GM18873 (cell line): ENCODE data around the gene CRHR1.
"Not testable (repeated sequence)": the region's sequence is repeated elsewhere in the genome, so short reads cannot be mapped to it uniquely, and the experiment has no call there.

Experiments used
- ATAC-seq: cut with Tn5 transposase; IDR thresholded peaks from one replicate; pipeline ENCODE4 v1.9.1; 2021; ENCODE audit warnings: mild to moderate bottlenecking, moderate library complexity, moderate number of reproducible peaks; ENCODE audit not compliant: unreplicated experiment, low FRiP score

CRHR1 gene

GRCh38 chr17:45855691-45856336 lies 71.7 kb downstream of the CRHR1 start:
- ATAC-seq: no peak

GRCh38 chr17:45857977-45858708 lies 74.0 kb downstream of the CRHR1 start:
- ATAC-seq: no peak

- ATAC-seq: no peak
Observed at GRCh38 chr17:45861165-45861564, 77.0 kb downstream of the CRHR1 start.

GRCh38 chr17:45862127-45862526 lies 78.0 kb downstream of the CRHR1 start:
- ATAC-seq: not testable (repeated sequence)

GRCh38 chr17:45863857-45864654 lies 79.9 kb downstream of the CRHR1 start:
- no peak for ATAC-seq

- ATAC-seq: no peak
Observed at GRCh38 chr17:45867171-45867570, 83.1 kb downstream of the CRHR1 start.

- ATAC-seq: no peak
Observed at GRCh38 chr17:45867702-45868101, 83.6 kb downstream of the CRHR1 start.

GRCh38 chr17:45868276-45868675 lies 84.2 kb downstream of the CRHR1 start:
- no peak for ATAC-seq

GRCh38 chr17:45869676-45870341 lies 85.7 kb downstream of the CRHR1 start:
- ATAC-seq: no peak

- no peak for ATAC-seq
Observed at GRCh38 chr17:45870342-45870974, 86.3 kb downstream of the CRHR1 start.

- no peak for ATAC-seq
Observed at GRCh38 chr17:45871718-45872117, 87.6 kb downstream of the CRHR1 start.

- no peak for ATAC-seq
Observed at GRCh38 chr17:45873728-45874127, 89.6 kb downstream of the CRHR1 start.

- no peak for ATAC-seq
Observed at GRCh38 chr17:45874151-45874550, 90.0 kb downstream of the CRHR1 start.

- ATAC-seq: no peak
Observed at GRCh38 chr17:45876539-45876938, 92.4 kb downstream of the CRHR1 start.

GRCh38 chr17:45877467-45877866 lies 93.3 kb downstream of the CRHR1 start:
- ATAC-seq: no peak

GRCh38 chr17:45883063-45883462 lies 98.9 kb downstream of the CRHR1 start:
- ATAC-seq: no peak
